Loucy (cell line): Measurements from ENCODE around the gene KCTD6.

ENCODE experiments used
- EZH2phosphoT487 ChIP-seq: fragments of 200-600 bp; IDR thresholded peaks from 2 replicates; pipeline ENCODE4 v1.6.1; 2018; ENCODE audit warnings: antibody characterized with exemption, mild to moderate bottlenecking, moderate library complexity, borderline replicate concordance
- TF ChIP-seq, protein P1 (sequence below): fragments of 200-600 bp; sonication (generic); conservative IDR thresholded peaks from 2 replicates; pipeline ENCODE4 v1.5.1; 2014; ENCODE audit warnings: mild to moderate bottlenecking, antibody characterized with exemption, low read length

DNA sequence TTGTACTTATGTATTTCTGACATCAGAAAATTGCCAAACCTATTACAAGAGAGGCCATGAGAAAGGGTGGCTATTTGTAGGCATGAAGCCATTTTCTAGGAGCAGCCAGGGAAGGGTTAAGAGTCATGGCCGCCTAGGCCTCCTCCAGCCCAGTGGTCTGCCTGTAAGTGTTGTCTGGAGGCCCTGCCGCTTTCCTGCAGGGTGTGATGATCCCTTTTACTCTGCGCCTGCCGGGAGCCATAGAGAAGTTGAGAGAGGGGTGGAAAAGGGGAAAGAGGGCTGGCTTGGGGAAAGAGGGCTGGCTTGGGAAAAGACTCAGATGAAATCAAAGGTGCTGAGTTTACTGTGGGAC lies 29.1 kb upstream of the KCTD6 start:
- TF ChIP-seq, protein P1, sequence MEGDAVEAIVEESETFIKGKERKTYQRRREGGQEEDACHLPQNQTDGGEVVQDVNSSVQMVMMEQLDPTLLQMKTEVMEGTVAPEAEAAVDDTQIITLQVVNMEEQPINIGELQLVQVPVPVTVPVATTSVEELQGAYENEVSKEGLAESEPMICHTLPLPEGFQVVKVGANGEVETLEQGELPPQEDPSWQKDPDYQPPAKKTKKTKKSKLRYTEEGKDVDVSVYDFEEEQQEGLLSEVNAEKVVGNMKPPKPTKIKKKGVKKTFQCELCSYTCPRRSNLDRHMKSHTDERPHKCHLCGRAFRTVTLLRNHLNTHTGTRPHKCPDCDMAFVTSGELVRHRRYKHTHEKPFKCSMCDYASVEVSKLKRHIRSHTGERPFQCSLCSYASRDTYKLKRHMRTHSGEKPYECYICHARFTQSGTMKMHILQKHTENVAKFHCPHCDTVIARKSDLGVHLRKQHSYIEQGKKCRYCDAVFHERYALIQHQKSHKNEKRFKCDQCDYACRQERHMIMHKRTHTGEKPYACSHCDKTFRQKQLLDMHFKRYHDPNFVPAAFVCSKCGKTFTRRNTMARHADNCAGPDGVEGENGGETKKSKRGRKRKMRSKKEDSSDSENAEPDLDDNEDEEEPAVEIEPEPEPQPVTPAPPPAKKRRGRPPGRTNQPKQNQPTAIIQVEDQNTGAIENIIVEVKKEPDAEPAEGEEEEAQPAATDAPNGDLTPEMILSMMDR, result no peak
- TF ChIP-seq EZH2phosphoT487, result no peak
